OCI-LY7 (cell line): Measurements from ENCODE around the gene RPL36.

Experiments used
- CTCF ChIP-seq: fragments of 200-600 bp; sonication (generic); conservative IDR thresholded peaks from 2 replicates; pipeline ENCODE4 v1.5.1; 2014; ENCODE audit warnings: mild to moderate bottlenecking, antibody characterized with exemption, low read length, moderate library complexity, mixed read lengths
- EZH2phosphoT487 ChIP-seq: fragments of 200-600 bp; sonication (generic); IDR thresholded peaks from 2 replicates; pipeline ENCODE4 v1.6.1; 2018; ENCODE audit warnings: low read depth, borderline replicate concordance, mild to moderate bottlenecking, mixed run types, antibody characterized with exemption, low read length, moderate library complexity, mixed read lengths

- TF ChIP-seq CTCF (no peak), EZH2phosphoT487 (no peak)
Observed at GRCh38 chr19:5697022-5697889, 7.2 kb downstream of the RPL36 start.
